ENCODE results near the gene KRT5. TPM values are rescaled to one million over a fixed set of nuclear protein-coding genes. Genes with fewer than 3 reads are reported as not detected.

KRT5 gene
- total and polyA plus RNA-seq, 10 donors: 0.23 to 1.9 (median 0.96) TPM; not detected in 3

DNA sequence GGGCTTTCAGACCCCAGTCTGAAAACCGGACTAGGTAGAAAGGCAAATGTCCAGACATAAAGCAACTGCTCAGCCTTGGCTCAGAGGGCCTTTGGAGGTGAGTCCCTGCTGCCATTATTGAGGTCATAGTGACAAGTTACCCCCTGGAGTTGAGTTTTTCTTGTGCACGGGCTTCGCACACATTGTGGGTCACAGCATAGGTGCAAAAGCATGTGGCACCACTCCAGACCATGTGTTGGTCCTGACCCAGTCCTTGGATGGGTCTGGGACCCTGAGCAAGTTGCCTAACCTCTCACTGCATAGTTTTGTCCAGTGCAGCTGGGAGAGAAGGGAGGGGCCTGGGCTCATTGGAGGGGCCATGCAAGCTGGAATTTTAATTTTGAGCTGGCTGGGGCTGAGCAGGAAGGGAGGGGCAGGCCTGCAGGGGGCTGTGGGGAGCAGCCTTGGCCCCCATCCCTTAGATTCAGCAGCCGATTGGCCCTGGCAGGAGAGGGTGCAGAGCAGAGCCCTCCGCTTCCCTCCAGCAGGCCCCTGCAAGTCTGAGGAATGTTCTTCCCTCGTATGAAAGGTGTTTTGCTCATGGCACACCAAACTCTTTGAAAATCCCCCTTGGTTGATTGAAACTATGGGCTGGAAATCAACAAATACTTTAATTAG is 4.2 kb upstream of the KRT5 start:
- H3K27me3 ChIP-seq (replicated peaks in 1 of 7): peaks cover 0 to 15% (median 0%) of the 10 kb centered on the region in 7 donors
- intact Hi-C loops (cut with DNase I; ENCODE audit: low total_unique reads): no loop called here
- H3K4me1 ChIP-seq: no peaks in the 10 kb centered on the region
- WGBS, 5 donors: 64 to 79% (median 78%) methylated on average over 4 to 6 of the region's 6 CpGs
- H3K4me3 ChIP-seq: no peak overlapping the region
- H3K9me3 ChIP-seq: no peaks in the 10 kb centered on the region
- no peak for DNase-seq
- H3K27ac ChIP-seq: no peak overlapping the region
- TF ChIP-seq POLR2AphosphoS5 (IDR thresholded peaks at IDR 0.05): no peak
- TF ChIP-seq, protein P1, sequence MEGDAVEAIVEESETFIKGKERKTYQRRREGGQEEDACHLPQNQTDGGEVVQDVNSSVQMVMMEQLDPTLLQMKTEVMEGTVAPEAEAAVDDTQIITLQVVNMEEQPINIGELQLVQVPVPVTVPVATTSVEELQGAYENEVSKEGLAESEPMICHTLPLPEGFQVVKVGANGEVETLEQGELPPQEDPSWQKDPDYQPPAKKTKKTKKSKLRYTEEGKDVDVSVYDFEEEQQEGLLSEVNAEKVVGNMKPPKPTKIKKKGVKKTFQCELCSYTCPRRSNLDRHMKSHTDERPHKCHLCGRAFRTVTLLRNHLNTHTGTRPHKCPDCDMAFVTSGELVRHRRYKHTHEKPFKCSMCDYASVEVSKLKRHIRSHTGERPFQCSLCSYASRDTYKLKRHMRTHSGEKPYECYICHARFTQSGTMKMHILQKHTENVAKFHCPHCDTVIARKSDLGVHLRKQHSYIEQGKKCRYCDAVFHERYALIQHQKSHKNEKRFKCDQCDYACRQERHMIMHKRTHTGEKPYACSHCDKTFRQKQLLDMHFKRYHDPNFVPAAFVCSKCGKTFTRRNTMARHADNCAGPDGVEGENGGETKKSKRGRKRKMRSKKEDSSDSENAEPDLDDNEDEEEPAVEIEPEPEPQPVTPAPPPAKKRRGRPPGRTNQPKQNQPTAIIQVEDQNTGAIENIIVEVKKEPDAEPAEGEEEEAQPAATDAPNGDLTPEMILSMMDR (IDR thresholded peaks at IDR 0.05 in 8 of 11, conservative IDR thresholded peaks at IDR 0.05 in 3 of 11): no peak
- H3K36me3 ChIP-seq: no peaks in the 10 kb centered on the region

GRCh38 chr12:52523824-52524223 is 3.6 kb upstream of the KRT5 start:
- no peaks in the 10 kb centered on the region for H3K9me3 ChIP-seq
- 89 to 93% (median 92%) methylated on average over 3 to 4 of the region's 4 CpGs for WGBS, 5 donors
- DNase-seq: no peak
- no peak overlapping the region for H3K27ac ChIP-seq
- H3K4me1 ChIP-seq: no peaks in the 10 kb centered on the region
- peaks cover 0 to 15% (median 0%) of the 10 kb centered on the region in 7 donors for H3K27me3 ChIP-seq (replicated peaks in 1 of 7)
- H3K36me3 ChIP-seq: no peaks in the 10 kb centered on the region
- intact Hi-C loops (cut with DNase I; ENCODE audit: low total_unique reads): no loop called here
- TF ChIP-seq POLR2A (IDR thresholded peaks at IDR 0.05) (no peak), POLR2AphosphoS5 (IDR thresholded peaks at IDR 0.05) (no peak)
- TF ChIP-seq, protein P1 (IDR thresholded peaks at IDR 0.05 in 8 of 11, conservative IDR thresholded peaks at IDR 0.05 in 3 of 11): no peak
- no peak overlapping the region for H3K4me3 ChIP-seq

- H3K27ac ChIP-seq: no peak overlapping the region
- no peaks in the 10 kb centered on the region for H3K9me3 ChIP-seq
- WGBS, 5 donors: 60 to 82% (median 73%) methylated on average over 6 to 10 of the region's 10 CpGs
- peaks cover 0 to 15% (median 0%) of the 10 kb centered on the region in 7 donors for H3K27me3 ChIP-seq (replicated peaks in 1 of 7)
- intact Hi-C loops (cut with DNase I; ENCODE audit: low total_unique reads): no loop called here
- H3K4me3 ChIP-seq: no peak overlapping the region
- no peaks in the 10 kb centered on the region for H3K4me1 ChIP-seq
- TF ChIP-seq POLR2A (IDR thresholded peaks at IDR 0.05) (no peak), POLR2AphosphoS5 (IDR thresholded peaks at IDR 0.05) (no peak)
- TF ChIP-seq, protein P1 (IDR thresholded peaks at IDR 0.05 in 8 of 11, conservative IDR thresholded peaks at IDR 0.05 in 3 of 11): no peak
- DNase-seq: no peak
- no peaks in the 10 kb centered on the region for H3K36me3 ChIP-seq
Observed at GRCh38 chr12:52522346-52523011, 2.3 kb upstream of the KRT5 start.

DNA sequence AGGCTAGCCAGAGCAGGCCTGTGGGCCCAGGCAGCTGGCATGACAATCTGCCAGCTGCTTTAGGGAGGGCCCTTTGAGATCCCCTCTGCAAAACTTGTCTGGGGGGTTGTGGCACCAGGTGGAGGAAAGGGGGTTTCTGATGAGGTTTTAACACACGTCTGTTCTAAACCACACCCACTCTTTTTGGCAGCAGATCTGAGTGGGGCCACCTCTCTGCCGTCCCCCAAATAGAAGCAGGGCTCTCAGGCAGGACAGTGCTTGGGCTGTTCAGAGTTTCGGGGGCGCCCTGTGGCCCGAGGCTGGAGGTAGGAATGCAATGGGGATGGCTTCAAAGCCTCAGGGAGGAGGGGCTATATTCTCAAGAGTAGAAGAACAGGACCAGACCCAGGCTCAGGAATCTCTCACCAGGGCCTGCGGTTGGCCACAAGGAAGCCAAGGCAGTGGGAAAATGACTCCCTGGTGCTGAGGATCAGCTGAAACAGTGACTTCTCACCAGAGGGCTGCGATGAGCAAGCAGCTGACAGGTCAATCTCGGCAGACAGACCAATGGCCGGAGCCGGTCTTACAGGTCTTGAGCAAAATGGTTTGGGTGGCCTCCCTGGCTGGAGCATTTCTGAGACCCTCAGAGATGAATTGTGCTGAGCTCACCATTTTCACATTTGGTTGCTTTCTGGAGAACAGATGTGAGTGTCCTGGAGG is 1.5 kb upstream of the KRT5 start:
- TF ChIP-seq, protein P1 (IDR thresholded peaks at IDR 0.05 in 8 of 11, conservative IDR thresholded peaks at IDR 0.05 in 3 of 11): no peak
- TF ChIP-seq POLR2AphosphoS5 (IDR thresholded peaks at IDR 0.05) (no peak), POLR2A (IDR thresholded peaks at IDR 0.05) (no peak)
- no peaks in the 10 kb centered on the region for H3K36me3 ChIP-seq
- 73 to 83% (median 76%) methylated on average over 10 of the region's 10 CpGs for WGBS, 5 donors

More for the DNA sequence above, 1.5 kb upstream of the KRT5 start:
- no peak for DNase-seq
- intact Hi-C loops (cut with DNase I; ENCODE audit: low total_unique reads): no loop called here
- Histone ChIP-seq H3K27ac (no peak overlapping the region), H3K4me1 (no peaks in the 10 kb centered on the region), H3K4me3 (no peak overlapping the region), H3K9me3 (no peaks in the 10 kb centered on the region), H3K27me3 (replicated peaks in 1 of 7) (peaks cover 0 to 15% (median 0%) of the 10 kb centered on the region in 7 donors)

All from spleen (tissue), 11 donors.